Measurements from ENCODE around the gene B3GNT8.

Gene B3GNT8

DNA sequence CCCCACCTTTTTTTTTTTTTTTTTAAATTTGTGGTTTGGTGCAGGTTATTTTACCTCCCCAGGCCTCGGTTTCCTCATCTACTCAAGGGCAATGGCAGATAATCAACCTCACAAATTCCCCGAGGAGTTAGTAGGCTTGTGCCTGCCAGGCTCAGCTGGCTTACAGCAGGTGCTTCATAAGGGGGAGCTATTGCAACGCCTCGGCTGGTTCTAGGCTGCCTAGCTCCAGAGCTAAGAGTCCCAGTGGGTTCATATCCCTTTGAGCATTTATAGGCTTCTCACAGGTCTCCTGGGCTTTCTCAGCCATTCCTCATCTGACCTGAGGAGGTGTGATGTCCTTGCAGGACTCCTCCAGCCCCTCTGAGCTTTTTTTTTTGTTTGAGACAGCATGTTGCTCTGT, 18.9 kb downstream of the B3GNT8 start:
- POLR2A ChIA-PET = no interaction called here
- no peak for TF ChIP-seq CTCF (IDR thresholded peaks at IDR 0.05; ENCODE audit: insufficient read depth, low read length, missing control alignments)
- CTCF ChIA-PET = no interaction called here
- no peak overlapping the region for H3K4me3 ChIP-seq (ENCODE audit: low read depth, low read length)
- no peak for DNase-seq (ENCODE audit: low read depth, low spot score)

GRCh38 chr19:41407271-41407670, 19.9 kb downstream of the B3GNT8 start:
- POLR2A ChIA-PET = no interaction called here
- H3K4me3 ChIP-seq (ENCODE audit: low read depth, low read length) = no peak overlapping the region
- DNase-seq (ENCODE audit: low read depth, low spot score) = no peak
- CTCF ChIA-PET = no interaction called here
- no peak for TF ChIP-seq CTCF (IDR thresholded peaks at IDR 0.05; ENCODE audit: insufficient read depth, low read length, missing control alignments)

GRCh38 chr19:41405776-41406175, 21.4 kb downstream of the B3GNT8 start:
- no peak overlapping the region for H3K4me3 ChIP-seq (ENCODE audit: low read depth, low read length)
- no peak for TF ChIP-seq CTCF (IDR thresholded peaks at IDR 0.05; ENCODE audit: insufficient read depth, low read length, missing control alignments)
- ChIA-PET CTCF (no interaction called here), POLR2A (no interaction called here)
- DNase-seq (ENCODE audit: low read depth, low spot score) = no peak

DNA sequence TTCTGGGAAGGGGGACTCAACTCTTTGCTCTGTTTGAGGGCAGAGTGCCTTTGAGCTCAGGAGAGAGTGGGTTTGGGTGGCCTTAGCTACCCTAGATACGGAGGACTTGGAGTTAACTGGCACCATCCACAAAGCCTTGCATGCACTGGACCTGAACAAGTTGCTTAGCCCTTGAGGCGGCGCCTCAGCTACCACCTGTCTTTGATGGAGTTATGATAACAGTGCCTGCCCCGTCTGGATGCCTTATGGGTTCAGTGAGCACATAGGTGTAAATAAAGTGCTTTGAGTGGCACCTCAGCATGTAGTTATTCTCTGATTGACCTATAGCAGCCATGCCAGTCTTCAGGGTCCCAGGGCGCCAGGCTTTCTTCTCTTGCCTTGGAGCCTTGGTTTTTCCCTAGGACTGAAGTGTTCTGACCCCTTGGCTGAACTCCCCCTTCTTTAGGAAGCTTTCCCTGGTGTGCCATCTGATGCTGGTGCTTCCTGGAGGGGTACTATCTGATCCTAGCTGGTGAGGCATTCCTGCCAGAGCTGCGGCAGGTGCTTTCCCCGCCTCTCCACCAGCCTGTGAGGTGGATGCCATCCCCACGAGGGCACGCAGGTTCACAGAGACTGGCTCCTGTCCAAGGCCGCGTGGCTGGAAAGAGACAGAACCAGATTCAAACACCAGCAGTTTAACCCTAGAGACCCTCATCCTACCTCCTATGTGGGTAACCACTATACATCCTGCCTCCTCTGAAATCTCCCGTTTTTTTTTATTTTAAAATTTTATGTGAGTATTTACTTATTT, 23.8 kb downstream of the B3GNT8 start:
- TF ChIP-seq CTCF (IDR thresholded peaks at IDR 0.05; ENCODE audit: insufficient read depth, low read length, missing control alignments) = no peak
- H3K4me3 ChIP-seq (ENCODE audit: low read depth, low read length) = no peak overlapping the region
- no peak for DNase-seq (ENCODE audit: low read depth, low spot score)
- ChIA-PET CTCF (no interaction called here), POLR2A (no interaction called here)

- CTCF ChIA-PET = interaction anchor here (1.0 to 1.2 kb wide), 2 partner anchors 48 to 94 kb away, joined by 3 to 4 read pairs; no protein-coding TSS in a partner anchor
- no peak for DNase-seq (ENCODE audit: low read depth, low spot score)
- TF ChIP-seq CTCF (IDR thresholded peaks at IDR 0.05; ENCODE audit: insufficient read depth, low read length, missing control alignments) = no peak
- no peak overlapping the region for H3K4me3 ChIP-seq (ENCODE audit: low read depth, low read length)
- POLR2A ChIA-PET = no interaction called here
These were observed 25.2 kb downstream of the B3GNT8 start for GRCh38 chr19:41402010-41402409.

DNA sequence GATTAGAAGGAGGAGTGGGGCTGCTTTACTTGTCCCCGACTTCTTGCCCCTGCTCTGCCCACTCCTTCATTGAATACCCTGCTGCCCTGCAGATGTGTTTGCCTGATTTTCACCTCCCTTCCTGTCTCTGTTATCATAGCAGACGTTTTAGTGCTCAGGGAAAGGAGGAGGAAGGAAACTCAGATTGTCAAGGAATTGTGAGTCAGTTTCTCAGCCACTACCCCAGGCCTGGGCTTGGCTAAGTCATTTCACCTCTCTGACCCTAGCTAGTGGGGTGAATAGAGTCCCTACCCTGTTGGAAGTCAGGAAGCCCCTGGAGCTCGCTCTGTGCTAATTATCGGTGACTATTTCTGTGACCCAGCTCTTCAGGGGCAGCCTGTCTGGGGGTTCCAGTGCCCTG, 25.7 kb downstream of the B3GNT8 start:
- POLR2A ChIA-PET = no interaction called here
- H3K4me3 ChIP-seq (ENCODE audit: low read depth, low read length) = no peak overlapping the region
- CTCF ChIA-PET = interaction anchor here (1.0 to 1.2 kb wide), 2 partner anchors 48 to 93 kb away, joined by 3 to 4 read pairs; no protein-coding TSS in a partner anchor
- TF ChIP-seq CTCF (IDR thresholded peaks at IDR 0.05; ENCODE audit: insufficient read depth, low read length, missing control alignments) = no peak
- no peak for DNase-seq (ENCODE audit: low read depth, low spot score)

Data from AG04449 (cell line).